ENCODE results near the gene REXO5.

DNA sequence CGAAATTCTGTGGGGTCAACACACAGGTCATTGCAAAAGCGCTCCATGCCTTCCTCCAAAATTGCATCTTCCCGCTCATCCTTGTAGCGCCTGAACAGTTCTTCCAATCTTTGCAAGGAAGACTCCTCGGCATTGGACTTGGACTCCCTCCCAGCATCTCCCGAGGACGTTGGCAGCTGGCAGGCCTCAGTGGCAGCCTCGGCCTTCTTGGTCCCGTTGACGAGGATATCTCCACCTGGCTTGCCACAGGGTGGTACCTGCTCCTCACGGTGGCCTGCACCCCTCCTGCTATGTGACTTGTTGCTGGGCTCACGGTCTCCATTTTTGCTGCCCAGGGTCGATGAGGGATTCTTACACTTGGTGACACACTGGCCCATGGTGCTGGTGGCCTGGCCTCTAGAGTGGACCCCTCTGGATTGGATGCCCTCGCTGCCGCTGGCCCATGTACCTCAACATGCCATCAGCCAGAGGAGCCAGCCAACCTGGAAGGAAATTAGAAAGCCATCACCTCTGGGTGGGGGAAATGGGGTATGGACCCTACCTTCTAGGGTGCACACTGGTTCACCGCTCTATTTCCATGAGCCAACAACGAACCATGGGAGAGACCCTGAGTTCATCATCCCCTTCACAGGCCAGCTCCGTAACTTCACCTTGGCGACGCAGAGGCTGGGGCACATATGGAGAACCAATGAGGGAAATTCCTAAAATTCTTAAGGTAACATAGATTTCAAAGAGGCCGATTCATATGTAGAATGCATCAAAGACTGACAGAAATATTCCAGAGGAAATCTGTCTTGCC is 56.0 kb downstream of the REXO5 start:
- TF ChIP-seq POLR2A (IDR thresholded peaks at IDR 0.05) (no peak), POLR2AphosphoS5 (IDR thresholded peaks at IDR 0.05) (no peak)
- TF ChIP-seq, protein P1, sequence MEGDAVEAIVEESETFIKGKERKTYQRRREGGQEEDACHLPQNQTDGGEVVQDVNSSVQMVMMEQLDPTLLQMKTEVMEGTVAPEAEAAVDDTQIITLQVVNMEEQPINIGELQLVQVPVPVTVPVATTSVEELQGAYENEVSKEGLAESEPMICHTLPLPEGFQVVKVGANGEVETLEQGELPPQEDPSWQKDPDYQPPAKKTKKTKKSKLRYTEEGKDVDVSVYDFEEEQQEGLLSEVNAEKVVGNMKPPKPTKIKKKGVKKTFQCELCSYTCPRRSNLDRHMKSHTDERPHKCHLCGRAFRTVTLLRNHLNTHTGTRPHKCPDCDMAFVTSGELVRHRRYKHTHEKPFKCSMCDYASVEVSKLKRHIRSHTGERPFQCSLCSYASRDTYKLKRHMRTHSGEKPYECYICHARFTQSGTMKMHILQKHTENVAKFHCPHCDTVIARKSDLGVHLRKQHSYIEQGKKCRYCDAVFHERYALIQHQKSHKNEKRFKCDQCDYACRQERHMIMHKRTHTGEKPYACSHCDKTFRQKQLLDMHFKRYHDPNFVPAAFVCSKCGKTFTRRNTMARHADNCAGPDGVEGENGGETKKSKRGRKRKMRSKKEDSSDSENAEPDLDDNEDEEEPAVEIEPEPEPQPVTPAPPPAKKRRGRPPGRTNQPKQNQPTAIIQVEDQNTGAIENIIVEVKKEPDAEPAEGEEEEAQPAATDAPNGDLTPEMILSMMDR (IDR thresholded peaks at IDR 0.05) = no peak
